ENCODE results near the gene APOL3. TPM values are rescaled to one million over a fixed set of nuclear protein-coding genes. Genes with fewer than 3 reads are reported as not detected.
"Not testable (repeated sequence)": the region's sequence is repeated elsewhere in the genome, so short reads cannot be mapped to it uniquely, and the experiment has no call there.

The APOL3 gene
- total and polyA plus RNA-seq, 10 of the 15 experiments (the other 5 are each of a cell fraction or from before 2014, with no cell fraction given): 6.9 to 66.8 (median 48.5) TPM

GRCh38 chr22:36101756-36102155, 58.8 kb downstream of the APOL3 start:
- Histone ChIP-seq H3K79me2 (ENCODE audit: control insufficient read depth, insufficient read depth, low read length) (no peaks in the 10 kb centered on the region), H3K4me1 (ENCODE audit: control insufficient read depth, insufficient read depth, low read length) (peaks cover 12% of the 10 kb centered on the region), H4K20me1 (ENCODE audit: control insufficient read depth, insufficient read depth) (no peaks in the 10 kb centered on the region), H3K27me3 (replicated peaks in 1 of 2; ENCODE audit: control insufficient read depth in 2 of 2, insufficient read depth in 2 of 2, low read length in 1 of 2) (no peaks in the 10 kb centered on the region), H3K4me2 (ENCODE audit: control insufficient read depth, insufficient read depth) (no peak overlapping the region), H3K9me3 (replicated peaks; ENCODE audit: control insufficient read depth, insufficient read depth, low read length) (no peaks in the 10 kb centered on the region), H3K36me3 (ENCODE audit: control insufficient read depth in 2 of 2, insufficient read depth in 2 of 2, low read length in 1 of 2) (no peaks in the 10 kb centered on the region), H3K9ac (ENCODE audit: control insufficient read depth, insufficient read depth, low read length) (no peak overlapping the region), H3K27ac (ENCODE audit: control insufficient read depth, insufficient read depth) (no peak overlapping the region), H2AFZ (ENCODE audit: control insufficient read depth, low read depth, low read length) (no peak overlapping the region), H3K4me3 (no peak overlapping the region)
- ChIA-PET CTCF (interaction anchor here (1.0 kb wide), 1 partner anchor 36 kb away, joined by 6 read pairs; no protein-coding TSS in a partner anchor), SMC1A (ENCODE audit: uncharacterized antibody, unreplicated experiment) (no interaction called here), POLR2A (no interaction called here), RAD21 (ENCODE audit: unreplicated experiment) (no interaction called here)
- no peak for TF ChIP-seq BCL3 (IDR thresholded peaks at IDR 0.05; ENCODE audit: borderline replicate concordance, insufficient read depth, low read depth, low read length, poor library complexity, severe bottlenecking)
- no peak for TF ChIP-seq MLLT1 (IDR thresholded peaks at IDR 0.05)
- no TSS peak for BruUV-seq (replicated peaks)
- in situ Hi-C loops (cut with MboI): no loop called here
- no peak for ATAC-seq
- DNase-seq (ENCODE audit: low read depth, low spot score): no peak
- intact Hi-C loops (cut with micrococcal nuclease; ENCODE audit: unreplicated experiment): no loop called here
- FAIRE-seq: no peak
- WGBS (ENCODE audit: insufficient coverage, insufficient replicate concordance, low lambda C conversion rate, missing lambda C conversion rate): 85% methylated on average over 4 of the region's 4 CpGs

GRCh38 chr22:36100908-36101307, 59.6 kb downstream of the APOL3 start:
- ATAC-seq; intact Hi-C loops (cut with micrococcal nuclease; ENCODE audit: unreplicated experiment); FAIRE-seq; H2AFZ ChIP-seq (ENCODE audit: control insufficient read depth, low read depth, low read length); H3K27me3 ChIP-seq (replicated peaks in 1 of 2; ENCODE audit: control insufficient read depth in 2 of 2, insufficient read depth in 2 of 2, low read length in 1 of 2); H3K79me2 ChIP-seq (ENCODE audit: control insufficient read depth, insufficient read depth, low read length); BruUV-seq (replicated peaks); RAD21 ChIA-PET (ENCODE audit: unreplicated experiment); H3K36me3 ChIP-seq (ENCODE audit: control insufficient read depth in 2 of 2, insufficient read depth in 2 of 2, low read length in 1 of 2); CTCF ChIA-PET; POLR2A ChIA-PET; in situ Hi-C loops (cut with MboI); SMC1A ChIA-PET (ENCODE audit: uncharacterized antibody, unreplicated experiment); H4K20me1 ChIP-seq (ENCODE audit: control insufficient read depth, insufficient read depth); H3K9ac ChIP-seq (ENCODE audit: control insufficient read depth, insufficient read depth, low read length); H3K4me2 ChIP-seq (ENCODE audit: control insufficient read depth, insufficient read depth); H3K27ac ChIP-seq (ENCODE audit: control insufficient read depth, insufficient read depth); DNase-seq (ENCODE audit: low read depth, low spot score); H3K4me3 ChIP-seq; H3K9me3 ChIP-seq (replicated peaks; ENCODE audit: control insufficient read depth, insufficient read depth, low read length): not testable (repeated sequence)
- WGBS (ENCODE audit: insufficient coverage, insufficient replicate concordance, low lambda C conversion rate, missing lambda C conversion rate): 53% methylated on average over 1 of the region's 4 CpGs
- H3K4me1 ChIP-seq (ENCODE audit: control insufficient read depth, insufficient read depth, low read length): peaks cover 12% of the 10 kb centered on the region
